B cell (primary cell): Measurements from ENCODE around the gene CBX6. TPM values are rescaled to one million over a fixed set of nuclear protein-coding genes. Genes with fewer than 3 reads are reported as not detected.

Experiments used
- ATAC-seq: fragments of 200-7000 bp; cut with Tn5 transposase; one replicate; pipeline ENCODE4 v1.10.0; 2021; ENCODE audit warnings: low read depth, mild to moderate bottlenecking, moderate number of reproducible peaks, moderate library complexity
- CTCF ChIA-PET: fragments of 350-600 bp; sonication (Branson Sonifier 250); formaldehyde crosslinking; loops from one replicate; lab custom pipeline; 2021; ENCODE audit warnings: antibody characterized with exemption, inconsistent platforms; lab: Charles Lee
- POLR2A ChIA-PET: fragments of 350-600 bp; sonication (Branson Sonifier 250); formaldehyde crosslinking; loops from one replicate; lab custom pipeline; 2021; ENCODE audit warnings: antibody characterized with exemption; lab: Charles Lee
- DNase-seq: peaks from one replicate; pipeline ENCODE4 v3.0.0; 2013
- H2AFZ ChIP-seq: 2 replicates; pipeline ENCODE4 v1.6.1; 2012; ENCODE audit warnings: mild to moderate bottlenecking, low read depth, low read length; ENCODE audit not compliant: insufficient read depth, poor library complexity, severe bottlenecking
- H3K27ac ChIP-seq, 2 donors: 1 replicate in 1 of 2; 2 replicates in 1 of 2; pipeline ENCODE4 v1.5.1; 2012 to 2013; ENCODE audit warnings: low read length in 2 of 2, mild to moderate bottlenecking in 2 of 2, moderate library complexity in 1 of 2
- H3K27me3 ChIP-seq, 4 experiments: fragments of 200-600 bp in 1 of 4; sonication (generic) in 1 of 4; replicated peaks in 1 of 4; 1 replicate in 2 of 4; 2 replicates in 2 of 4; pipeline versions ENCODE4 v1.6.1 to v1.7.0; 2013 to 2016; ENCODE audit warnings: low read length in 3 of 4, mild to moderate bottlenecking in 2 of 4, mixed read lengths in 1 of 4, moderate library complexity in 1 of 4; ENCODE audit not compliant: insufficient read depth in 4 of 4, control insufficient read depth in 3 of 4; ENCODE audit errors: control extremely low read depth in 1 of 4
- H3K36me3 ChIP-seq, 2 experiments: replicated peaks in 1 of 2; 1 replicate in 1 of 2; 2 replicates in 1 of 2; pipeline versions ENCODE4 v1.6.1 to v1.7.1; 2013; ENCODE audit warnings: low read length in 1 of 2; ENCODE audit not compliant: insufficient read depth in 2 of 2, control insufficient read depth in 1 of 2; ENCODE audit errors: control extremely low read depth in 1 of 2, extremely low read depth in 1 of 2
- H3K4me1 ChIP-seq, 2 donors: fragments of 200-600 bp in 1 of 2; sonication (generic) in 1 of 2; 1 replicate in 1 of 2; 2 replicates in 1 of 2; pipeline versions ENCODE4 v1.5.1 to v1.6.1; 2013 to 2017; ENCODE audit warnings: low read length in 2 of 2; ENCODE audit not compliant: control insufficient read depth in 2 of 2, insufficient read depth in 2 of 2
- H3K4me2 ChIP-seq: replicated peaks from 2 replicates; pipeline ENCODE3; 2012; ENCODE audit warnings: mild to moderate bottlenecking, low read depth, low read length; ENCODE audit not compliant: poor library complexity, severe bottlenecking
- H3K4me3 ChIP-seq, 5 experiments: fragments of 200-600 bp in 1 of 5; sonication (generic) in 1 of 5; 1 replicate in 3 of 5; 2 replicates in 2 of 5; pipeline versions ENCODE4 v1.5.1 to v1.7.0; 2011 to 2016; ENCODE audit warnings: low read length in 4 of 5, mild to moderate bottlenecking in 4 of 5, low read depth in 2 of 5, control low read depth in 1 of 5, moderate library complexity in 1 of 5; ENCODE audit not compliant: insufficient read depth in 1 of 5; ENCODE audit errors: control extremely low read depth in 1 of 5, extremely low read depth in 1 of 5
- H3K79me2 ChIP-seq: fragments of 200-600 bp; sonication (generic); one replicate; pipeline ENCODE4 v1.6.0; 2016; ENCODE audit warnings: low read length; ENCODE audit not compliant: control insufficient read depth, insufficient read depth
- H3K9ac ChIP-seq: fragments of 200-600 bp; sonication (generic); 2 replicates; pipeline ENCODE4 v1.6.1; 2017; ENCODE audit warnings: mild to moderate bottlenecking, low read length, moderate library complexity
- H3K9me3 ChIP-seq, 3 donors: one replicate each; pipeline versions ENCODE4 v1.6.1 to v1.7.1; 2013; ENCODE audit warnings: low read length in 2 of 3; ENCODE audit not compliant: control insufficient read depth in 2 of 3, insufficient read depth in 1 of 3; ENCODE audit errors: control extremely low read depth in 1 of 3
- H4K20me1 ChIP-seq: 2 replicates; pipeline ENCODE4 v1.6.0; 2012; ENCODE audit warnings: mild to moderate bottlenecking, low read length; ENCODE audit not compliant: insufficient read depth, control insufficient read depth, poor library complexity, severe bottlenecking
- H3K27ac Mint-ChIP-seq: one replicate; pipeline ENCODE4 v1.8.0; 2021; ENCODE audit warnings: mixed read lengths
- H3K27me3 Mint-ChIP-seq: one replicate; pipeline ENCODE4 v1.8.0; 2021; ENCODE audit warnings: mixed read lengths
- H3K4me1 Mint-ChIP-seq: one replicate; pipeline ENCODE4 v1.8.0; 2021; ENCODE audit warnings: mixed read lengths
- H3K4me3 Mint-ChIP-seq: one replicate; pipeline ENCODE4 v1.8.0; 2021; ENCODE audit warnings: mixed read lengths
- H3K9me3 Mint-ChIP-seq: one replicate; pipeline ENCODE4 v1.8.0; 2022; ENCODE audit warnings: mixed read lengths; ENCODE audit not compliant: insufficient read depth
- EZH2 ChIP-seq: IDR thresholded peaks from 2 replicates; pipeline ENCODE4 v1.6.1; 2012; ENCODE audit warnings: borderline replicate concordance, low read depth, mild to moderate bottlenecking, moderate library complexity, low read length; ENCODE audit not compliant: insufficient read depth, poor library complexity, severe bottlenecking
- WGBS: methylation state at CpG from one replicate; pipeline ENCODE4 v1.1.5; 2013; ENCODE audit warnings: missing lambda C conversion rate; ENCODE audit not compliant: insufficient coverage; 5-methylcytosine and 5-hydroxymethylcytosine counted together
- intact Hi-C: fragments of 100-400 bp; cut with micrococcal nuclease; formaldehyde crosslinking; loops from one replicate; pipeline ENCODE4 v1.10.0; 2022
- polyA plus RNA-seq: library from polyadenylated mRNA; depleted of rRNA; stranded (reverse); fragments of >200 nt; gene quantifications from 2 replicates; pipeline ENCODE4 v1.2.3, GENCODE V29; 2012
- total RNA-seq, 2 donors: library from RNA; stranded (reverse); fragments of 120-200 nt in 1 of 2; gene quantifications; 1 replicate in 1 of 2; 2 replicates in 1 of 2; pipeline versions ENCODE4 v1.2.3 to v1.2.4, GENCODE V29; 2013 to 2022
- TF ChIP-seq, protein P1 (sequence below): fragments of 200-600 bp; IDR thresholded peaks from one replicate; pipeline ENCODE4 v1.8.0; 2022; ENCODE audit warnings: antibody characterized with exemption, mild to moderate bottlenecking

CBX6 gene
- total and polyA plus RNA-seq, 2 donors (not counting 1 experiment from before 2014, with no cell fraction given), result 14.9 to 55.1 TPM

DNA sequence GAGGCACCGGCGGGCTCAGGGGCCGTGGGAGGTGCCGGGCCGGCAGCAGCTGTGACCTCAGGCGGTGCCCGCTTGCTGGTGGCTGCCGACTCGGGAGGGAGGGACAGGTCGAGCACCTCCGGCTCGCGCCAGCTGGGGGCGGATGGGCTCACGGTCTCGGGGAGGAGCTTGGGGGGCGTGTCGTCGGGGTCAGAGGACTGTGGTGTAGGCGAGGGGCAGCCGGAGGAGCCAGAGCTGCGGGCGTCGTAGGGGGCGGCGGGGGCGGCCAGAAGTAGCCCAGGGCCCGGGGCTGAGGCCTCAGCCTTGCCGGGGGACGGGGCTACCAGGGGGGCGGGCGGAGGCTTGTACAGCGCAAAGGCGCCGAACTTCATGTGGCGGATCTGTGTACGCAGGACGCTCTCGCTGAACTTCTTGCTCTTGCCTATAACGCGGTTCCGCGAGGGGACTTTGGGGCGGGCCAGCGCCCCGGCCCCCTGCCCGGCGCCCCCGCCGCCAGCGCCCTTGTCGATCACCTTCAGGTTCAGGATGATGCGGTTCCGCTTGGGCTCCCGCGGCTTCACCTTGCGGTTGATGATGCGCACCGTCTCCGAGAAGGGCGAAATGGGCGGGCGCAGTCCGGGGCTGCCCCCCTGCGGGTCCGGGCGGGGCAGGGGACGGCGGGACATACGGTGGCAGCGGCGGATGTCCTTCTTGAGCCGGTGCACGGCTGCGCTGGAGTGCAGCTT, 5.5 kb downstream of the CBX6 start:
- Histone ChIP-seq H3K9ac (no peak overlapping the region), H3K36me3 (peaks cover 0 to 29% of the 10 kb centered on the region in 2 experiments), H3K4me3 (no peak overlapping the region), H3K79me2 (peaks cover 37% of the 10 kb centered on the region), H4K20me1 (peaks cover 74% of the 10 kb centered on the region), H3K4me2 (no peak overlapping the region), H3K27me3 (no peaks in the 10 kb centered on the region), H3K9me3 (no peaks in the 10 kb centered on the region), H2AFZ (no peak overlapping the region), H3K27ac (no peak overlapping the region), H3K4me1 (peaks cover 25 to 31% of the 10 kb centered on the region in 2 donors)
- CTCF ChIA-PET, result no interaction called here
- Mint-ChIP-seq H3K9me3 (no peaks in the 10 kb centered on the region), H3K4me3 (no peak overlapping the region), H3K27me3 (no peaks in the 10 kb centered on the region), H3K27ac (no peak overlapping the region), H3K4me1 (peaks cover 35% of the 10 kb centered on the region)
- TF ChIP-seq EZH2, result no peak
- TF ChIP-seq, protein P1, sequence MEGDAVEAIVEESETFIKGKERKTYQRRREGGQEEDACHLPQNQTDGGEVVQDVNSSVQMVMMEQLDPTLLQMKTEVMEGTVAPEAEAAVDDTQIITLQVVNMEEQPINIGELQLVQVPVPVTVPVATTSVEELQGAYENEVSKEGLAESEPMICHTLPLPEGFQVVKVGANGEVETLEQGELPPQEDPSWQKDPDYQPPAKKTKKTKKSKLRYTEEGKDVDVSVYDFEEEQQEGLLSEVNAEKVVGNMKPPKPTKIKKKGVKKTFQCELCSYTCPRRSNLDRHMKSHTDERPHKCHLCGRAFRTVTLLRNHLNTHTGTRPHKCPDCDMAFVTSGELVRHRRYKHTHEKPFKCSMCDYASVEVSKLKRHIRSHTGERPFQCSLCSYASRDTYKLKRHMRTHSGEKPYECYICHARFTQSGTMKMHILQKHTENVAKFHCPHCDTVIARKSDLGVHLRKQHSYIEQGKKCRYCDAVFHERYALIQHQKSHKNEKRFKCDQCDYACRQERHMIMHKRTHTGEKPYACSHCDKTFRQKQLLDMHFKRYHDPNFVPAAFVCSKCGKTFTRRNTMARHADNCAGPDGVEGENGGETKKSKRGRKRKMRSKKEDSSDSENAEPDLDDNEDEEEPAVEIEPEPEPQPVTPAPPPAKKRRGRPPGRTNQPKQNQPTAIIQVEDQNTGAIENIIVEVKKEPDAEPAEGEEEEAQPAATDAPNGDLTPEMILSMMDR, result no peak
- POLR2A ChIA-PET, result interaction anchor here (0.6 to 0.7 kb wide), 2 partner anchors 24 to 105 kb away, joined by 3 to 5 read pairs; no protein-coding TSS in a partner anchor
- no peak for DNase-seq
- WGBS, result 96% methylated on average over 75 of the region's 75 CpGs
- intact Hi-C loops, result no loop called here
- ATAC-seq, result no peak

DNA sequence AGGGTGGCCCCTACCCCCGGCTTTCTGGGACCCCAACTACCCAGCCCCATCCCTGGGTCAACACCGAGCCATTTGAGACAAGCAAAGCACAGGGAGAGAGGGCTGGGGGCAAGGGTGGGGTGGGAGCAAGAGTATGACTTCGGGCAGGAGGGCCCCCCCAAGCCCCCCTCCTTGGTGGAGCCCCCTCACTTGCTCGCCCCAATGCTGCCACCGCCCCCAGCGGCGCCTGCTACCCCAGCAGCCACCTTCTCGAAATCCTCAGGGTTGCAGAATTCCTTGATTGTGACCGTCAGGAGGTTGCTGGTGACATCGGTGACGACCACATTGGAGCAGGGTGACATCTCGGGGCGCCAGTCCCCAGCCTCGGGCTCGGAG, 6.0 kb downstream of the CBX6 start:
- TF ChIP-seq EZH2, result no peak
- TF ChIP-seq, protein P1, result no peak
- intact Hi-C loops, result no loop called here
- Mint-ChIP-seq H3K4me3 (no peak overlapping the region), H3K9me3 (no peaks in the 10 kb centered on the region), H3K27ac (no peak overlapping the region), H3K4me1 (peaks cover 33% of the 10 kb centered on the region), H3K27me3 (no peaks in the 10 kb centered on the region)
- CTCF ChIA-PET, result no interaction called here
- 95% methylated on average over 14 of the region's 15 CpGs for WGBS
- POLR2A ChIA-PET, result interaction anchor here (0.6 to 0.7 kb wide), 2 partner anchors 23 to 104 kb away, joined by 3 to 5 read pairs; no protein-coding TSS in a partner anchor
- no peak for DNase-seq
- no peaks in the 10 kb centered on the region for H3K9me3 ChIP-seq
- peaks cover 0 to 29% of the 10 kb centered on the region in 2 experiments for H3K36me3 ChIP-seq
- H3K79me2 ChIP-seq, result peaks cover 37% of the 10 kb centered on the region
- H3K27me3 ChIP-seq, result no peaks in the 10 kb centered on the region
- no peak overlapping the region for H3K27ac ChIP-seq
- H4K20me1 ChIP-seq, result peaks cover 78% of the 10 kb centered on the region
- ATAC-seq, result no peak
- no peak overlapping the region for H3K4me3 ChIP-seq
- H3K9ac ChIP-seq, result no peak overlapping the region
- H3K4me1 ChIP-seq, result peaks cover 23 to 27% of the 10 kb centered on the region in 2 donors
- no peak overlapping the region for H3K4me2 ChIP-seq
- no peak overlapping the region for H2AFZ ChIP-seq
